ENCODE results near the gene GOSR2. TPM values are rescaled to one million over a fixed set of nuclear protein-coding genes. Genes with fewer than 3 reads are reported as not detected.

The GOSR2 gene
- total and polyA plus RNA-seq, 2 experiments from 2014 or later = 47.7 to 62.8 TPM

GRCh38 chr17:46971647-46972300 lies 48.8 kb downstream of the GOSR2 start:
- Histone ChIP-seq H3K36me3 (replicated peaks; ENCODE audit: insufficient read depth, low read depth) (no peaks in the 10 kb centered on the region), H3K79me2 (no peaks in the 10 kb centered on the region), H3K4me1 (ENCODE audit: insufficient read depth) (no peaks in the 10 kb centered on the region), H3K27ac (no peak overlapping the region), H4K20me1 (ENCODE audit: insufficient read depth, poor library complexity, severe bottlenecking) (no peaks in the 10 kb centered on the region), H3K4me2 (no peak overlapping the region), H3K9me3 (ENCODE audit: low read depth) (no peaks in the 10 kb centered on the region), H2AFZ (no peak overlapping the region), H3K9me2 (replicated peaks; ENCODE audit: insufficient read depth) (no peaks in the 10 kb centered on the region), H3K4me3 (no peak overlapping the region), H3K27me3 (peaks cover 52% of the 10 kb centered on the region)
- WGBS (ENCODE audit: low lambda C conversion rate, missing lambda C conversion rate) = 84% methylated on average over 9 of the region's 10 CpGs
- DNase-seq (ENCODE audit: low spot score) = no peak
- TF ChIP-seq CTCF (IDR thresholded peaks at IDR 0.05; ENCODE audit: poor library complexity) (no peak), EZH2phosphoT487 (IDR thresholded peaks at IDR 0.05; ENCODE audit: low read depth, severe bottlenecking, unreplicated experiment) (no peak), EZH2 (IDR thresholded peaks at IDR 0.05; ENCODE audit: borderline replicate concordance) (no peak)

- TF ChIP-seq EZH2 (IDR thresholded peaks at IDR 0.05; ENCODE audit: borderline replicate concordance) (no peak), EZH2phosphoT487 (IDR thresholded peaks at IDR 0.05; ENCODE audit: low read depth, severe bottlenecking, unreplicated experiment) (no peak), CTCF (IDR thresholded peaks at IDR 0.05; ENCODE audit: poor library complexity) (no peak)
- DNase-seq (ENCODE audit: low spot score) = no peak
- 89% methylated on average over 6 of the region's 6 CpGs for WGBS (ENCODE audit: low lambda C conversion rate, missing lambda C conversion rate)
- no peak overlapping the region for H2AFZ ChIP-seq
- H4K20me1 ChIP-seq (ENCODE audit: insufficient read depth, poor library complexity, severe bottlenecking) = no peaks in the 10 kb centered on the region
- peaks cover 52% of the 10 kb centered on the region for H3K27me3 ChIP-seq
- H3K4me3 ChIP-seq = no peak overlapping the region
- H3K27ac ChIP-seq = no peak overlapping the region
- H3K9me3 ChIP-seq (ENCODE audit: low read depth) = no peaks in the 10 kb centered on the region
- no peaks in the 10 kb centered on the region for H3K4me1 ChIP-seq (ENCODE audit: insufficient read depth)
- no peaks in the 10 kb centered on the region for H3K79me2 ChIP-seq
- no peaks in the 10 kb centered on the region for H3K36me3 ChIP-seq (replicated peaks; ENCODE audit: insufficient read depth, low read depth)
- no peak overlapping the region for H3K4me2 ChIP-seq
- H3K9me2 ChIP-seq (replicated peaks; ENCODE audit: insufficient read depth) = no peaks in the 10 kb centered on the region
These were observed 49.4 kb downstream of the GOSR2 start for GRCh38 chr17:46972346-46972745.

- Histone ChIP-seq H3K27ac (no peak overlapping the region), H3K79me2 (no peaks in the 10 kb centered on the region), H3K27me3 (peaks cover 56% of the 10 kb centered on the region), H3K4me2 (no peak overlapping the region), H3K9me3 (ENCODE audit: low read depth) (no peaks in the 10 kb centered on the region), H2AFZ (no peak overlapping the region), H3K4me3 (no peak overlapping the region), H3K36me3 (replicated peaks; ENCODE audit: insufficient read depth, low read depth) (no peaks in the 10 kb centered on the region), H3K9me2 (replicated peaks; ENCODE audit: insufficient read depth) (no peaks in the 10 kb centered on the region), H4K20me1 (ENCODE audit: insufficient read depth, poor library complexity, severe bottlenecking) (no peaks in the 10 kb centered on the region), H3K4me1 (ENCODE audit: insufficient read depth) (peaks cover 9% of the 10 kb centered on the region)
- DNase-seq (ENCODE audit: low spot score) = no peak
- 77% methylated on average over 11 of the region's 11 CpGs for WGBS (ENCODE audit: low lambda C conversion rate, missing lambda C conversion rate)
- TF ChIP-seq CTCF (IDR thresholded peaks at IDR 0.05; ENCODE audit: poor library complexity) (no peak), EZH2 (IDR thresholded peaks at IDR 0.05; ENCODE audit: borderline replicate concordance) (no peak), EZH2phosphoT487 (IDR thresholded peaks at IDR 0.05; ENCODE audit: low read depth, severe bottlenecking, unreplicated experiment) (no peak)
These were observed 51.1 kb downstream of the GOSR2 start for GRCh38 chr17:46974086-46974485.

All from hepatocyte (in vitro differentiated cells).